ENCODE results near the gene CDH13. TPM values are rescaled to one million over a fixed set of nuclear protein-coding genes. Genes with fewer than 3 reads are reported as not detected.

The CDH13 gene
- total RNA-seq, 1 donor from 2014 or later: 2.3 TPM

DNA sequence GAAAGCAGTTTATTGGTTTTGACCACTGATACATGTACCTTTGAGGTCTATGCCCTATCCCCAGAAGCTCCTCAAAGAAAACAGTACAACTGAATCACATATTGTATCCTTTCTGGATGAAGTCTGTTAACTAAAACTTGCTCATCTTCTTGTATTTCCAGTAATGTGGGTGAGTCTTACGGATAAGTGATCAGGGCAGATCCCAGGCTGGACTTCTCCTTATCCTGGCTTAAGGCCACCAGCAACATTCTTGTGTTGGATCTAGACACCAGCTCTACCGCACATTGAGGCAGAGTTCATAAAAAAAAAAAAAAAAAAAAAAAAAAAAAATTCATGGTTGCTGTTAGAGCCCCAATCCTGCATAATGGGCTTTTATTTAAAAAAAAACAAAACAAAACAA, 644.4 kb downstream of the CDH13 start:
- no peaks in the 10 kb centered on the region for H3K4me1 Mint-ChIP-seq (ENCODE audit: unreplicated experiment)
- no peak for DNase-seq (ENCODE audit: low spot score)
- no peaks in the 10 kb centered on the region for H3K27me3 Mint-ChIP-seq (ENCODE audit: unreplicated experiment)
- TF ChIP-seq, protein P1, sequence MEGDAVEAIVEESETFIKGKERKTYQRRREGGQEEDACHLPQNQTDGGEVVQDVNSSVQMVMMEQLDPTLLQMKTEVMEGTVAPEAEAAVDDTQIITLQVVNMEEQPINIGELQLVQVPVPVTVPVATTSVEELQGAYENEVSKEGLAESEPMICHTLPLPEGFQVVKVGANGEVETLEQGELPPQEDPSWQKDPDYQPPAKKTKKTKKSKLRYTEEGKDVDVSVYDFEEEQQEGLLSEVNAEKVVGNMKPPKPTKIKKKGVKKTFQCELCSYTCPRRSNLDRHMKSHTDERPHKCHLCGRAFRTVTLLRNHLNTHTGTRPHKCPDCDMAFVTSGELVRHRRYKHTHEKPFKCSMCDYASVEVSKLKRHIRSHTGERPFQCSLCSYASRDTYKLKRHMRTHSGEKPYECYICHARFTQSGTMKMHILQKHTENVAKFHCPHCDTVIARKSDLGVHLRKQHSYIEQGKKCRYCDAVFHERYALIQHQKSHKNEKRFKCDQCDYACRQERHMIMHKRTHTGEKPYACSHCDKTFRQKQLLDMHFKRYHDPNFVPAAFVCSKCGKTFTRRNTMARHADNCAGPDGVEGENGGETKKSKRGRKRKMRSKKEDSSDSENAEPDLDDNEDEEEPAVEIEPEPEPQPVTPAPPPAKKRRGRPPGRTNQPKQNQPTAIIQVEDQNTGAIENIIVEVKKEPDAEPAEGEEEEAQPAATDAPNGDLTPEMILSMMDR (IDR thresholded peaks at IDR 0.05; ENCODE audit: unreplicated experiment): no peak
- no peak overlapping the region for H3K27ac Mint-ChIP-seq (ENCODE audit: unreplicated experiment)
- no peaks in the 10 kb centered on the region for H3K9me3 Mint-ChIP-seq (ENCODE audit: unreplicated experiment)
- no peak overlapping the region for H3K4me3 Mint-ChIP-seq (ENCODE audit: unreplicated experiment)
- no peaks in the 10 kb centered on the region for H3K36me3 Mint-ChIP-seq (ENCODE audit: low read depth, unreplicated experiment)

DNA sequence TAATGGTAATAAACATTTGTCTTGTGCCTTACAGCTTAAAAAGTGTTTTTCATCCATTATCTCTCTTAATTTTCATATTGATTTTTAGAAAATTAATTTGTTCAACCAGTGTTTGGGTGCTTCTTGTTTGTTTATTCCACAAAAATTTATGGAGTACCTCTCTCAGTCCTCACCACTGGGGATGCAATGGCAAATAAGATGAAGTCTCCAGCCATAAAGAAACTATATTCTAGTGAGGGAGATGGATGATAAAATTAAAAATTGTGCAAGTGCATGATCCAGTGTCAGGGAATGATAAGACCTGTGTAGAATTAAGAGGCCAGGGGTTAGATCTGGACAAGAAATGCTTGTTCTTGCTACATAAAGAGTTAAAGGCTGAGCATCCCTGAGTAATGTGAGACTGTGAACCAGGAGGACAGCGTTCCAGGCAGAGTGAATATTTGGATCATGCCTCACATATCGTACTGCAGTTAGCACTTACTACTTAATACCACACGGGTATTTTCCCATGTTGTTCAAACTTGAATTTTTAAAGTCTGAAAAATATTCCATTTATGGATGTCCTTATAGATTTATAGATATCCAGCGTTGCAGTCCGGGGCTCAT, 645.3 kb downstream of the CDH13 start:
- DNase-seq (ENCODE audit: low spot score): no peak
- H3K9me3 Mint-ChIP-seq (ENCODE audit: unreplicated experiment): no peaks in the 10 kb centered on the region

DNA sequence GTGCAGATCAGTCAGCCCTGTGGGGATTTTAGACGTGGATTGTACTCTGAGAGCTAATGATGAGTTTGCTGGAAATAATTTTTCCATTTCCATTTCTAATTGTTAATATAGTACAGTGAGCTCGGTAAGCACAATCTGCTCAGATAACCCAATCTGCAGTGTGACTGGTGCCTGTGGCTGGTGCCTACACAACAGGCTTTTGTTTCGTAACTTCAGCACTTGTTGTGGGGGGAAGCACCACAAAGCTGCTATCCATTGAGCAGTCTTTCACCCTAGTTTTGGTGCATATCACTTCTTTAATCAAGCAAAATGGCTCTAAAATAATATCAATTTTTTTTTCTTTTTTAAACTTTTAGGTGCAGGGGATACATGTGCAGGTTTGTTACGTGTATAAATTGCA, 646.1 kb downstream of the CDH13 start:
- no peak for DNase-seq (ENCODE audit: low spot score)
- Mint-ChIP-seq H3K9me3 (ENCODE audit: unreplicated experiment) (no peaks in the 10 kb centered on the region), H3K36me3 (ENCODE audit: low read depth, unreplicated experiment) (no peaks in the 10 kb centered on the region), H3K27me3 (ENCODE audit: unreplicated experiment) (no peaks in the 10 kb centered on the region), H3K27ac (ENCODE audit: unreplicated experiment) (no peak overlapping the region), H3K4me3 (ENCODE audit: unreplicated experiment) (no peak overlapping the region), H3K4me1 (ENCODE audit: unreplicated experiment) (no peaks in the 10 kb centered on the region)
- TF ChIP-seq, protein P1 (IDR thresholded peaks at IDR 0.05; ENCODE audit: unreplicated experiment): no peak

More for the DNA sequence above, 645.3 kb downstream of the CDH13 start:
- H3K36me3 Mint-ChIP-seq (ENCODE audit: low read depth, unreplicated experiment): no peaks in the 10 kb centered on the region
- H3K4me3 Mint-ChIP-seq (ENCODE audit: unreplicated experiment): no peak overlapping the region
- H3K27ac Mint-ChIP-seq (ENCODE audit: unreplicated experiment): no peak overlapping the region
- H3K27me3 Mint-ChIP-seq (ENCODE audit: unreplicated experiment): no peaks in the 10 kb centered on the region
- no peaks in the 10 kb centered on the region for H3K4me1 Mint-ChIP-seq (ENCODE audit: unreplicated experiment)
- TF ChIP-seq, protein P1 (IDR thresholded peaks at IDR 0.05; ENCODE audit: unreplicated experiment): no peak

DNA sequence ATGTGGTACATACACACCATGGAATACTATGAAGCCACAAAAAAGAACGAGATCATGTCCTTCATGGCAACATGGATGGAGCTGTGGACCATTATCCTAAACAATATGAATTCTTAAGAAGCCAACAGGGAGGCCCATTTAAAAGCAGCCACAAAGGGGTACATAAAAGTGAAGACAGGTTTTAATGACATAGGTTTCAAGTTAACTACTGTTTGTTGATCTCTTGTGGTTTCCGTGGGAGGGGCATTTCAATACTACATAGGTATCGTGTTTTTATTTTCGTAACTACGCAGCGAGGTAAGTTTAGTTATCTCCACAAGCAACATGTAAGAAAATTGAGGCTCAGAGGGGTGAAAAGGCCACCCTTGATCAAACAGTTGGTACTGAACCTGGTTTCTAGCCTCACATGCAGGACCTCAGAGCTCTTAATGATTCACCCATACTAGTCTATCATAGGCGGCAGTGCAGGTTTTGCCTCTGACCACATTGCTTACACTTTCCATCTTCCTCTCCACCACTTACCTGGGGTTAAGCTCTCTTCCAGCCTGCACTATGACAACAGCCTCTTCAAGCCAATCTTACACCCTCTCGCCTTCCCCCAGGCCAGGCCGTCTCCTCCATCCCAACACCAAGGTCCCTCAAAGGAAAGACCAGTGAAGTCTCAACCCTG, 646.9 kb downstream of the CDH13 start:
- Mint-ChIP-seq H3K36me3 (ENCODE audit: low read depth, unreplicated experiment) (no peaks in the 10 kb centered on the region), H3K4me1 (ENCODE audit: unreplicated experiment) (no peaks in the 10 kb centered on the region), H3K27ac (ENCODE audit: unreplicated experiment) (no peak overlapping the region), H3K9me3 (ENCODE audit: unreplicated experiment) (no peaks in the 10 kb centered on the region), H3K4me3 (ENCODE audit: unreplicated experiment) (no peak overlapping the region), H3K27me3 (ENCODE audit: unreplicated experiment) (no peaks in the 10 kb centered on the region)
- no peak for DNase-seq (ENCODE audit: low spot score)
- TF ChIP-seq, protein P1 (IDR thresholded peaks at IDR 0.05; ENCODE audit: unreplicated experiment): no peak

DNA sequence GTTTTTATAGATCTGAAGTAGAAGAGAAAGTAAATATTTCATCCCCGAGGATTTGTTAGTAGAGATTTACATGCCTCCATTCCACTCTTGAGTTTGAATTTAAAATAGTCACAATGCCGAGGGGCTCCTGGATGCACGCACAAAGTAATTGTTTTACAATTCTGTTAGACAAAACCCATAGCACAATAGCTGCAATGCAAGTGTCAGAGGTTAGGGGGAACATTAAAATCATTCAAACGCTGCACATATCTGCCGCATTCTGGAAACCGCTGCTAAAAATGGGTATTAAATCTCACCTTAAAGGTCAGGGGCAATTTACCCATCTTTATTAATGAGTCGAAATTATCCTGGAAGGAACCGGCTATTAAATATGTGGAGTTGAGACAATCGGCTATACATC, 652.5 kb downstream of the CDH13 start:
- TF ChIP-seq, protein P1 (IDR thresholded peaks at IDR 0.05; ENCODE audit: unreplicated experiment): no peak
- no peak for DNase-seq (ENCODE audit: low spot score)
- no peak overlapping the region for H3K27ac Mint-ChIP-seq (ENCODE audit: unreplicated experiment)
- no peaks in the 10 kb centered on the region for H3K27me3 Mint-ChIP-seq (ENCODE audit: unreplicated experiment)
- no peaks in the 10 kb centered on the region for H3K9me3 Mint-ChIP-seq (ENCODE audit: unreplicated experiment)
- H3K36me3 Mint-ChIP-seq (ENCODE audit: low read depth, unreplicated experiment): no peaks in the 10 kb centered on the region
- H3K4me3 Mint-ChIP-seq (ENCODE audit: unreplicated experiment): no peak overlapping the region
- H3K4me1 Mint-ChIP-seq (ENCODE audit: unreplicated experiment): no peaks in the 10 kb centered on the region

Measured in endothelial cell (in vitro differentiated cells).